GM10266 (cell line): ENCODE results near the gene MGAT5.

ENCODE experiments used
- DNase-seq: peaks from one replicate; pipeline ENCODE4 v3.0.0; 2012; ENCODE audit errors: extremely low spot score
- TF ChIP-seq, protein P1 (sequence below): IDR thresholded peaks from 2 replicates; pipeline ENCODE4 v1.5.1; 2012; ENCODE audit warnings: mild to moderate bottlenecking, low read depth; ENCODE audit not compliant: control insufficient read depth, insufficient read depth; ENCODE audit errors: missing control alignments

Gene MGAT5

DNA sequence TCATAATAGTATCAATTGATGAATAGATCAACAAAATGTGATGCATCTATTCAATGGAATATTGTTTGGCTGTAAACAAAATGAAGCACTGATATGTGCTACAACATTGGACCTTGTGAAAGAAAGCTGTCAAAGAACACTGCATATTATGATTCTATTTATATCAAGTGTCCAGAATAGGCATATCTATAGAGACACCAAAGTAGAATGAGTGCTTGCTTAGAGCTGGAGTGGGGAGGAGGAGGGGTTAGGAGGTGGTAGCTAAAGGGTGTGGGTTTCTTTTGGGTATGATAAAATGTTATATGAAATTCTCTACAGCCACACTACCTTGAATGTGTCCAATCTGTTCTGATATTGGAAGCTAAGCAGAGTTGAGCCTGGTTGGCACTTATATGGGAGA is 23.0 kb upstream of the MGAT5 start:
- TF ChIP-seq, protein P1, sequence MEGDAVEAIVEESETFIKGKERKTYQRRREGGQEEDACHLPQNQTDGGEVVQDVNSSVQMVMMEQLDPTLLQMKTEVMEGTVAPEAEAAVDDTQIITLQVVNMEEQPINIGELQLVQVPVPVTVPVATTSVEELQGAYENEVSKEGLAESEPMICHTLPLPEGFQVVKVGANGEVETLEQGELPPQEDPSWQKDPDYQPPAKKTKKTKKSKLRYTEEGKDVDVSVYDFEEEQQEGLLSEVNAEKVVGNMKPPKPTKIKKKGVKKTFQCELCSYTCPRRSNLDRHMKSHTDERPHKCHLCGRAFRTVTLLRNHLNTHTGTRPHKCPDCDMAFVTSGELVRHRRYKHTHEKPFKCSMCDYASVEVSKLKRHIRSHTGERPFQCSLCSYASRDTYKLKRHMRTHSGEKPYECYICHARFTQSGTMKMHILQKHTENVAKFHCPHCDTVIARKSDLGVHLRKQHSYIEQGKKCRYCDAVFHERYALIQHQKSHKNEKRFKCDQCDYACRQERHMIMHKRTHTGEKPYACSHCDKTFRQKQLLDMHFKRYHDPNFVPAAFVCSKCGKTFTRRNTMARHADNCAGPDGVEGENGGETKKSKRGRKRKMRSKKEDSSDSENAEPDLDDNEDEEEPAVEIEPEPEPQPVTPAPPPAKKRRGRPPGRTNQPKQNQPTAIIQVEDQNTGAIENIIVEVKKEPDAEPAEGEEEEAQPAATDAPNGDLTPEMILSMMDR = no peak
- DNase-seq = no peak

DNA sequence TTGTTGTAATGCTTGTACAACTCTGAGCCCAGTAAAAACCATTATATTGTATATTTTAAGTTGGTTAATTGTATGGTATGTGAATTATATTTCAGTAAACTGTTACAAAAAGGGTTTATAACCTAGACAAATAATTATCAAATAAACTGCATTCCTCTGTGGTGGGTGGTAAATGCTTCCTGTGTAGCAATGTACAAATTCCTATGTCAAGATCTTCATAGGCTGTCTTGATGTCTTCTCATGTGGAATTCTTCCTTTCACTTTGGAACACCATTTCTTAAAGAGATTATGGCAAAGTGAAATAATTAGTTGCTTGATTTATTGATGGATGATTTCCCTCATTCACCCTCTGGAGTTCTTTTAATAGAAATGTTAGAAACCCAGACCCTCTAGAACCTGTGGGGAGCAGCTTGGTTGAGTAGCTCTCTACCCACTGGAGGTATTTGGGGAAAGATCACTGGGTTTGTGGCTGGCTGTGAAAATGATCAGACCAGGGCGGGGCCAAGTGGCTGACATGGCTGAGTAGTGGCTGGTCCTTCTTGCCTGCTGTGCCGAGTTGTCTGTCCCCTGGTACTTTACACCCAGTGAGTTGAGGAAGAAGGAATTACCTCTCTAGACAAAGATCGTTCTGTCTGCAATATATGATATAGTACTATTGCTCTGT is 22.4 kb upstream of the MGAT5 start:
- TF ChIP-seq, protein P1 = no peak
- DNase-seq = no peak

DNA sequence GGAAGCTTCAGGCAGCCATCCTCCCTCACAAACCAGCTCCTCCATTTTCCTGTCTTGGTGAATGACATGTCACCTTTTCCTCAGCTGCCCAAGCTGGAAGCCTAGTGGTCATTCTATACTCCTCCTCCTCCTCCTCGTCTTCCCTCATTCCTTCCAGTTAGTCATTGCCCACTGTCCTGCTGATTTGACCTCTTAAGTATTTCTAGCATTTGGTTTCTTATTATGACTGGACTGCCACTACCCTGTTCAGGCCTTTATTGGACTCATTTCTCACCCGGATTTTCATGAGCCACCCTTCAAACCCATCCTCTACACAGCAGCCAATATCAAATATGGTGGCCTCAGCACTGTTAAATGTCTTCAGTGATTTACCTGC is 21.9 kb upstream of the MGAT5 start:
- DNase-seq = no peak
- TF ChIP-seq, protein P1 = no peak

- DNase-seq = no peak
- TF ChIP-seq, protein P1 = no peak
These were observed 21.4 kb upstream of the MGAT5 start for GRCh38 chr2:134232461-134232860.

DNA sequence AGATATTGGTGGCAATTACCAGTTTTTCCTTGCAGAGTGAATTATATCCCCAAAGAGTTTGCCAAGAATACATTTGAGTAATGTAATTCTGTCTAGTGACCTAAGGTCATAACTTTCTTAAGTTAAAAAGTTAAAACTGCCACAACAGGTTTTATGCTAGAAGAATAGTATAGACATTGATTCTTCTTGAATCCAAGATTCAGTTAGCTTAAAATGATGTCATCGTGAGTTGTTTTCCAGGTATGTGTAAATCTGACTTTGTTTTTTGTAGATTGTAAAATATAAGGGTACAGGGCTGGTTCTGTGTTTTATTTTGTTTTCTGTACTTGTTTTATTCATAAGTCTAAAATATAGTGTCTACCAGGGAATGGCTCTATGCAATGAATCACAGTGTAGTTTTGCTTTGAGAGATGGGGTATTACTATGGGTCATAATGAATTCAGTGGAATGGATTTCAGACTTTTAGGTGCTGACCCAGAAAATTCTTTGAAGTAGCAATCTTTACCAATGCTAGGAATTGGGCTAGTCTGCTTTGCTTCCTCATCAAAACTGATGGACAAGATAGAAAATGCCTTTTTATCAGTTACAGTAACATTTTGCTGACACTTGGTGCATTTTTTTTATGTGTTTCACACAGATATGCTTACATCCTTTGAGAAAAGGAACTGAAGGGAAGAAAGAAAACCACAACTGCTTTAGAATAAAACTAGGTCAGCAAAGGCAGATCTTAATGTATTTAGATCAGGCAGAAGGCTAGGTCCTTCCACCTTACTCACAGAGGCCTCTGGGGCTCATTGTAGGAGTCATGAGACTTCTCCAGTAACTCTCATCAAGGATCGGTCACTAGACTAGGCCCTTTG is 20.8 kb upstream of the MGAT5 start:
- TF ChIP-seq, protein P1 = no peak
- DNase-seq = no peak

- TF ChIP-seq, protein P1 = no peak
- DNase-seq = peak; percentile 30
These were observed 20.1 kb upstream of the MGAT5 start for GRCh38 chr2:134233728-134234136.

DNA sequence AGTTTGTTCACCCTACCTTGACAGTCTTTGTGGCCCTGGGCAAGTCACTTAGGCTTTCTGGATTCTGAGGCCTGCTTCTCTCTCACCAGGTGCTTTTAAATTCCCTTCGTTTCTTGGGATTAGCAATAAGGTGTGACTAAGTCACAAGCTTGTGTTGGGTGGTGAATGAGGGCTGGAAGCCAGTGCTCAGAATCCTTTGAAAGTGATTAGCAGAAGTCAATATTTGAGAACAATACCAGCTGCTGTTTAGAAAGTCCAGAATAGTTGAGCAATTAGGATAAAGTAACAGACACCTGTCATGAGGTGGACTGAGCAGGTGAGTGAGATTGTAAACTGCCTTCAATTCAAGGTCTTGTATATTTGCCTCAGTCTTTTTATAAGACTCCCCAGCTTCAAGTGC is 19.3 kb upstream of the MGAT5 start:
- no peak for DNase-seq

More for the DNA sequence above, 19.3 kb upstream of the MGAT5 start:
- TF ChIP-seq, protein P1 = no peak
